Measurements from ENCODE around the gene SNCG. TPM values are rescaled to one million over a fixed set of nuclear protein-coding genes. Genes with fewer than 3 reads are reported as not detected.

SNCG gene
- total RNA-seq, 3 donors from 2014 or later: 52.1 to 255 (median 53.7) TPM

DNA sequence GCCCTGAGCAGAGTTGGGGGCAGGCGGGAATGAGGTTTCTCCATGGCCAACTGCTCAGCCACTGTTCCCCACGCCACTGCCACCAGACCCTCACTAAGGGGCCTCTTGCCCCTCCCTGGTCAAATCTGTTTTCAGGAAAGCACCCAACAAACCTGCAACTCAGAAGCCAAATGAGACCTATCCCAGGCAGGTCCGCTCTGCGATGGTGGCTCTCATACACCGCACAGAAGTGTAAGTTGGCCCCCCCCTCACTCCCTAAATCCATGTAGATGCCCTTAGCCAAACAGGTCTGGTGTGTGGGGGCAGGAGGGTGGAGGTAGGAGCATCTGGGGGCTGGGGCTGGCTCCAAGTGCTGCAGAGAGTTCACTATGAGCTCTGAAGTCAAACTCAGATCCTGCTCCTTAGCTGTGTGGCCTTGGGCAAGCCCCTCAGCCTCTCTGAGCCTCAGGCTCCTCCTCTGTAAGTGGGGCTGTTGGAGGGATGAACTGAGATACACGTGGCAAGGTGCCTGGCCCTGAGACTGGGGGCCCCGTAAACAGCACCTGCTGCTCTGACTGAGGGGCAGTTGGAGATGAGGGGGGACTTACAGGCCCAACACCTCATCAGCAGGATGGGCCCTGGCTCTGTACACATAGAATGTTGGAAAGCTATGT is 2.1 kb upstream of the SNCG start:
- Histone ChIP-seq H3K27ac (peak overlapping the region; percentile 85 to 94), H3K9me3 (peaks cover 0 to 4% of the 10 kb centered on the region in 2 donors), H3K4me1 (peaks cover 16 to 18% of the 10 kb centered on the region in 2 donors), H3K36me3 (no peaks in the 10 kb centered on the region), H3K27me3 (no peaks in the 10 kb centered on the region), H3K4me3 (peak overlapping the region; percentile 28 to 60 (median 37))
- intact Hi-C loops (cut with DNase I; ENCODE audit: low total_unique reads): no loop called here
- TF ChIP-seq, protein P1, sequence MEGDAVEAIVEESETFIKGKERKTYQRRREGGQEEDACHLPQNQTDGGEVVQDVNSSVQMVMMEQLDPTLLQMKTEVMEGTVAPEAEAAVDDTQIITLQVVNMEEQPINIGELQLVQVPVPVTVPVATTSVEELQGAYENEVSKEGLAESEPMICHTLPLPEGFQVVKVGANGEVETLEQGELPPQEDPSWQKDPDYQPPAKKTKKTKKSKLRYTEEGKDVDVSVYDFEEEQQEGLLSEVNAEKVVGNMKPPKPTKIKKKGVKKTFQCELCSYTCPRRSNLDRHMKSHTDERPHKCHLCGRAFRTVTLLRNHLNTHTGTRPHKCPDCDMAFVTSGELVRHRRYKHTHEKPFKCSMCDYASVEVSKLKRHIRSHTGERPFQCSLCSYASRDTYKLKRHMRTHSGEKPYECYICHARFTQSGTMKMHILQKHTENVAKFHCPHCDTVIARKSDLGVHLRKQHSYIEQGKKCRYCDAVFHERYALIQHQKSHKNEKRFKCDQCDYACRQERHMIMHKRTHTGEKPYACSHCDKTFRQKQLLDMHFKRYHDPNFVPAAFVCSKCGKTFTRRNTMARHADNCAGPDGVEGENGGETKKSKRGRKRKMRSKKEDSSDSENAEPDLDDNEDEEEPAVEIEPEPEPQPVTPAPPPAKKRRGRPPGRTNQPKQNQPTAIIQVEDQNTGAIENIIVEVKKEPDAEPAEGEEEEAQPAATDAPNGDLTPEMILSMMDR (IDR thresholded peaks at IDR 0.05): no peak
- TF ChIP-seq POLR2A (IDR thresholded peaks at IDR 0.05) (no peak), POLR2AphosphoS5 (IDR thresholded peaks at IDR 0.05) (no peak)
- DNase-seq (ENCODE audit: low spot score in 2 of 2): no peak

DNA sequence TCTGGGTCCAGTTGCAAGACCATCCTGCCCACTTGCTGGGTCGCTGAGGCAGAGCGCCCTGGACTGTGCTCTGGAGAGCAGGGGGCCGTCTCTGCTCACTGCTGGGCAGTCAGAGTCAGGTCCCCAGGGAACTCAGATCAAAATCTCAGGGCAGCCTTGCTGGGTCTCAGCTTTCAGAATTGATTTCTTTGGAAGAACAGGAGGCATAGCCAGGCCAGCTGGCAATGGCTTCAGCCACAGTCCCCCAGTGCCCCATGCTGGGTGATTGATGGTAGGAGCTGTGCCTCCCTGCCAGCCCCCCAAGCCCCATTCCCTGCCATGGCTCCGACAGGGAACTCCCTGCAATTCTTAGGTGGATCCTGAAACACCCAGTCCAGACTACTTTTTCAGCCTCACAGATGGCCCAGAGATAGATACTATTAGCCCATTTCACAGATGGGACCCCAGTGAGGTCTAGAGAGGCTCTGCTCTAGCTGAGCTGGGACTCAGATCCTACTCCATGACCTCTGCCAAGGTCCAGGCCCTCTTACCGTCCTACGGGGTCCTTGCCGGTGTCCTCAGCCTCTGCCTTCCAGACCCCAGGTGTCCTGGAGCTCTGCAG is 1.5 kb upstream of the SNCG start:
- DNase-seq (ENCODE audit: low spot score in 2 of 2): no peak
- no peaks in the 10 kb centered on the region for H3K27me3 ChIP-seq
- peaks cover 16 to 18% of the 10 kb centered on the region in 2 donors for H3K4me1 ChIP-seq
- TF ChIP-seq, protein P1 (IDR thresholded peaks at IDR 0.05): no peak
- TF ChIP-seq POLR2A (IDR thresholded peaks at IDR 0.05) (no peak), POLR2AphosphoS5 (IDR thresholded peaks at IDR 0.05) (no peak)
- no peaks in the 10 kb centered on the region for H3K36me3 ChIP-seq
- peak overlapping the region; percentile 85 to 94 for H3K27ac ChIP-seq
- peak overlapping the region; percentile 28 to 60 (median 37) for H3K4me3 ChIP-seq
- intact Hi-C loops (cut with DNase I; ENCODE audit: low total_unique reads): no loop called here
- H3K9me3 ChIP-seq: peaks cover 0 to 4% of the 10 kb centered on the region in 2 donors

DNA sequence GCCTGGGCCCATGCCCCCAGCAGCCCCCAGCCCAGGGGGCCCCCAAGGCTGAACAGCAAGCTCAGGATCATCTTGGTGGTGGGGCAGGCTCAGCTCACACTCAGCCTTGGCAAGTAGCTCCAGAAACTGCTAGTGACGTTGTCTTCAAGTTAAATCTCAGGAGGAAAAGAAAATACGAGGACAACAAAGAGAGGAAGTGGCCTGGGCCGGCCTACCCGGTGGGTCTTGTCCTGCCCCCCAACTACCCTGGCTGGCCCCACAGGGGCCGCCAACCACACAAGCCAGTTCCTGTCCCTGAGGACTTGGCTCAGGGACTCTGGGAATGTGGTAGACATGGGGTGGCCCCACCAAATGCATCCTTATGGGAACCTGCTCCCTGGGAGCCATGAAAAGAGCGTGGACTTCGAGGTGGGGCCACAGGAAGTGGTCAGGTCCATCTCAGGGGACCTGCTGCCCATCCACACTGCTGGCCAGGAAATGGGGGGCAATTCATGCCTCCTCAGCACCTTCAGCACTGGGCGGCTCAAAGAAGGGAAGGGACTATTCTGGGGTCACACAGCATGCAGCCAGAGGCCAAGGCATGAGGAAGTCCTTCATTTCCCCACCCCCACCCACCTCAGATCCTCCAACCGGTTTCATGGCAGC is 806 bp upstream of the SNCG start, which contains the start of gene MMRN2:
Gene MMRN2 (minus strand): TSS at position 145 of the 645 bp plus-strand sequence. CDS start 74 bp downstream, at position 71.
- Histone ChIP-seq H3K9me3 (peaks cover 0 to 3% of the 10 kb centered on the region in 2 donors), H3K36me3 (no peaks in the 10 kb centered on the region), H3K27me3 (no peaks in the 10 kb centered on the region), H3K4me1 (peaks cover 16 to 18% of the 10 kb centered on the region in 2 donors), H3K27ac (peak within 1 kb of the TSS; percentile 85 to 94), H3K4me3 (peak within 1 kb of the TSS; percentile 28 to 60 (median 45))
- intact Hi-C loops (cut with DNase I; ENCODE audit: low total_unique reads): no loop called here
- no peak for TF ChIP-seq POLR2A (IDR thresholded peaks at IDR 0.05)
- TF ChIP-seq, protein P1 (IDR thresholded peaks at IDR 0.05): no peak
- TF ChIP-seq POLR2AphosphoS5 (IDR thresholded peaks at IDR 0.05): no peak
- DNase-seq (ENCODE audit: low spot score in 2 of 2): no peak

DNA sequence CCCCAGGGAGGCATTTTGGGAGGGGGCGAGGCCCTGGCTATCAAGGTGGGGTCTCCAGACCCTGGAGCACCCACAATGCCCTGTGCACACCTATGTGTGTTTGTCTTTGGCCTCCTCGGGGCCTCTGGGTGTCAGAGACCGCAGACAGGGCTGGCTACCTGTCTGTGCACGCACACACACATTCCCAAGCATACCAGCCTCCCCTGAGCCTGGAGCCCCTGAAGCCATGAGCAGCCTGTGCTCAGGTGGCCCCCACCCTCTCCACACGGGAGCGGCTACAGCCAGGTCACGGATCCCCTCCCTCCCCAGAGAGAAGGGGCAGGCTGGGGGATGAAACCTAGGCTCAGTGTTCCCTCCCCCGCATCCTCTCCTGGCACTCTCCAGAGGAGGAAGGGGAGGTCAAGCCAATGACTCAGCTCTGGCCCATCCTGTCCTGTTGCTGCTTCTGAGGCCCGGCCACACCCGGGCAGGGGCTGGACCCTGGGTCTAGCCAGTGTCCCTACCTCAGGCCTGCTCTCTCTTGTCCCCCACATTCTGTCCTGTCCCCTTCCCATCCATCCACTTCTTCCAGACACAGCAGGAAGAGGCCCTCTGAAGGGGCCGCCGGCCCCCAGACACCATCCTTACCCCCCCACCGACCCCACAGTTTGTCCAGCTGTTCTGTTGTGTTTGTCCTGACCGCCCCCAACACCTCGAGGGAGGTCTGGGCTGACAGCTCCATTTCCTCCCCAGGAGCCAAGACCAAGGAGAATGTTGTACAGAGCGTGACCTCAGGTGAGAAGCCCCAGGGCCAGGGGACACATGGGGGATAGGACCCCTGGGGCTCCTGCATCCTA is 720 bp downstream of the SNCG start:
- no peaks in the 10 kb centered on the region for H3K27me3 ChIP-seq
- H3K9me3 ChIP-seq: no peaks in the 10 kb centered on the region
- H3K27ac ChIP-seq: peak overlapping the region; percentile 85 to 94
- no peaks in the 10 kb centered on the region for H3K36me3 ChIP-seq
- peak; percentile 54 to 80 for DNase-seq (ENCODE audit: low spot score in 2 of 2)
- TF ChIP-seq POLR2AphosphoS5 (IDR thresholded peaks at IDR 0.05) (peak; percentile 11 to 35 (median 23)), POLR2A (IDR thresholded peaks at IDR 0.05) (no peak)
- peak overlapping the region; percentile 28 to 60 (median 45) for H3K4me3 ChIP-seq
- peaks cover 16 to 18% of the 10 kb centered on the region in 2 donors for H3K4me1 ChIP-seq
- intact Hi-C loops (cut with DNase I; ENCODE audit: low total_unique reads): no loop called here

DNA sequence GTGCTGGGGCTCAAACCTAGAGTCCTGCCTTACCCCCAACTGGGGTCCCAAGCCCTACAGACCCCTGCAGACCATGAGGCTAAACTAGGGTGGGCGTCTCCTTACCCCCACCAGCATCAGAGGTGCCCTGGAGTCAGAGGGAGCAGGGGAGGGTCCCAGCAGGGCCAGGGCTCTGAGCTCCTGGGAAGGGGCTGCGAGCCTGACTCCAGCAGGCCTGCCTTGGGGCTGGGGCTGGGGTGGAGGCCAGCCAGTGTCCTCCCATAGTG is 1.3 kb downstream of the SNCG start:
- peak overlapping the region; percentile 7 to 60 (median 45) for H3K4me3 ChIP-seq

More for the DNA sequence above, 1.3 kb downstream of the SNCG start:
- intact Hi-C loops (cut with DNase I; ENCODE audit: low total_unique reads): no loop called here
- no peak for DNase-seq (ENCODE audit: low spot score in 2 of 2)
- TF ChIP-seq, protein P1 (IDR thresholded peaks at IDR 0.05): no peak
- TF ChIP-seq POLR2AphosphoS5 (IDR thresholded peaks at IDR 0.05) (no peak), POLR2A (IDR thresholded peaks at IDR 0.05) (no peak)
- Histone ChIP-seq H3K27me3 (no peaks in the 10 kb centered on the region), H3K4me1 (peaks cover 14 to 16% of the 10 kb centered on the region in 2 donors), H3K9me3 (no peaks in the 10 kb centered on the region), H3K27ac (peak overlapping the region; percentile 85 to 94), H3K36me3 (no peaks in the 10 kb centered on the region)

Data from breast epithelium (tissue), 4 donors.